Endothelial cell of umbilical vein (primary cell): Measurements from ENCODE around the gene RBM42. TPM values are rescaled to one million over a fixed set of nuclear protein-coding genes. Genes with fewer than 3 reads are reported as not detected.
A peak's percentile ranks its signal among the peaks of the same experiment; 100 is the strongest.

Source experiments
- BruUV-seq: library from RNA; stranded (reverse); fragments of 400-500 nt; replicated peaks from 2 replicates; lab custom pipeline; 2021; lab: Mats Ljungman, UMichigan
- CTCF ChIA-PET: fragments of 300-600, 350-600 bp; sonication (Branson Sonifier 250); formaldehyde crosslinking; loops from one replicate; lab custom pipeline; 2021; ENCODE audit warnings: antibody characterized with exemption, inconsistent platforms; lab: Charles Lee
- POLR2A ChIA-PET: fragments of 300-600, 350-600 bp; sonication (Branson Sonifier 250); formaldehyde crosslinking; loops from one replicate; lab custom pipeline; 2021; ENCODE audit warnings: antibody characterized with exemption, inconsistent platforms; lab: Charles Lee
- DNase-seq: peaks from one replicate; pipeline ENCODE4 v3.0.0-alpha.2; 2011; ENCODE audit warnings: low read depth, low spot score
- FAIRE-seq: peaks from 2 replicates; lab custom pipeline; 2011; peaks lifted over from hg19 to GRCh38; lab: Jason Lieb, UNC
- H2AFZ ChIP-seq: 2 replicates; pipeline ENCODE4 v1.6.0; 2012; ENCODE audit warnings: low read depth, low read length, control low read depth, inconsistent platforms
- H3K27ac ChIP-seq: 2 replicates; pipeline ENCODE4 v1.5.1; 2011; ENCODE audit warnings: low read depth, mild to moderate bottlenecking, control low read depth, low read length, moderate library complexity; ENCODE audit not compliant: insufficient read depth
- H3K27me3 ChIP-seq, 2 experiments: 2 replicates each; pipeline versions ENCODE4 v1.6.0 to v1.6.1; 2011; ENCODE audit warnings: low read length in 2 of 2, mixed read lengths in 1 of 2; ENCODE audit not compliant: control insufficient read depth in 2 of 2, insufficient read depth in 2 of 2
- H3K36me3 ChIP-seq, 2 experiments: 2 replicates in 1 of 2; 3 replicates in 1 of 2; pipeline ENCODE4 v1.5.1; 2011; ENCODE audit warnings: low read length in 2 of 2, mild to moderate bottlenecking in 1 of 2, moderate library complexity in 1 of 2; ENCODE audit not compliant: control insufficient read depth in 2 of 2, insufficient read depth in 2 of 2; ENCODE audit errors: extremely low read depth in 1 of 2
- H3K4me1 ChIP-seq: 3 replicates; pipeline ENCODE4 v1.5.1; 2011; ENCODE audit warnings: mild to moderate bottlenecking, low read length; ENCODE audit not compliant: control insufficient read depth, insufficient read depth; ENCODE audit errors: extremely low read depth
- H3K4me2 ChIP-seq: 2 replicates; pipeline ENCODE4 v1.6.1; 2011; ENCODE audit warnings: low read length, control low read depth, mixed read lengths; ENCODE audit not compliant: insufficient read depth
- H3K4me3 ChIP-seq, 3 experiments: fragments of 200-600 bp in 1 of 3; sonication (generic), shearing (Covaris generic) in 1 of 3; replicated peaks in 1 of 3; 2 replicates each; pipeline ENCODE4 v1.5.1; 2011 to 2016; ENCODE audit warnings: control low read depth in 3 of 3, low read length in 3 of 3, mild to moderate bottlenecking in 2 of 3, inconsistent platforms in 1 of 3, low read depth in 1 of 3, moderate library complexity in 1 of 3; ENCODE audit not compliant: insufficient read depth in 1 of 3
- H3K79me2 ChIP-seq: 2 replicates; pipeline ENCODE4 v1.6.0; 2012; ENCODE audit warnings: low read length, inconsistent platforms; ENCODE audit not compliant: control insufficient read depth, insufficient read depth
- H3K9ac ChIP-seq: replicated peaks from 2 replicates; pipeline ENCODE3; 2011; ENCODE audit warnings: low read length, control low read depth; ENCODE audit not compliant: insufficient read depth; ENCODE audit errors: extremely low read depth
- H3K9me1 ChIP-seq: replicated peaks from 3 replicates; pipeline ENCODE4 v1.6.0; 2011; ENCODE audit warnings: mild to moderate bottlenecking, low read length; ENCODE audit not compliant: control insufficient read depth, insufficient read depth; ENCODE audit errors: extremely low read depth
- H3K9me3 ChIP-seq: replicated peaks from 2 replicates; pipeline ENCODE4 v1.5.1; 2012; ENCODE audit warnings: low read length, inconsistent platforms; ENCODE audit not compliant: control insufficient read depth, insufficient read depth
- H4K20me1 ChIP-seq: replicated peaks from 2 replicates; pipeline ENCODE3; 2011; ENCODE audit warnings: mild to moderate bottlenecking, low read length; ENCODE audit not compliant: control insufficient read depth, insufficient read depth; ENCODE audit errors: extremely low read depth
- CTCF ChIP-seq, 2 donors: IDR thresholded peaks; 1 replicate in 1 of 2; 2 replicates in 1 of 2; pipeline ENCODE4 v1.5.1; 2011; ENCODE audit warnings: low read length in 2 of 2, mild to moderate bottlenecking in 2 of 2, moderate library complexity in 2 of 2, control low read depth in 1 of 2, inconsistent platforms in 1 of 2, low read depth in 1 of 2; ENCODE audit not compliant: insufficient read depth in 1 of 2; ENCODE audit errors: extremely low read depth in 1 of 2
- EZH2 ChIP-seq: IDR thresholded peaks from 2 replicates; pipeline ENCODE4 v1.6.1; 2012; ENCODE audit warnings: borderline replicate concordance, low read depth, mild to moderate bottlenecking, moderate library complexity, low read length, inconsistent platforms; ENCODE audit not compliant: severe bottlenecking
- FOS ChIP-seq: IDR thresholded peaks from 2 replicates; pipeline ENCODE4 v1.6.1; 2011; ENCODE audit warnings: mild to moderate bottlenecking, low read length, moderate library complexity, borderline replicate concordance; ENCODE audit not compliant: insufficient read depth
- GATA2 ChIP-seq: IDR thresholded peaks from 2 replicates; pipeline ENCODE4 v1.7.0; 2011; ENCODE audit warnings: low read depth, mild to moderate bottlenecking, moderate library complexity, mixed read lengths, low read length; ENCODE audit not compliant: insufficient read length, insufficient read depth
- JUN ChIP-seq: IDR thresholded peaks from 2 replicates; pipeline ENCODE4 v1.6.1; 2011; ENCODE audit warnings: borderline replicate concordance, low read depth; ENCODE audit not compliant: insufficient read length, insufficient read depth
- MAX ChIP-seq: IDR thresholded peaks from 2 replicates; pipeline ENCODE4 v1.6.1; 2011; ENCODE audit not compliant: insufficient read depth, insufficient read length
- MYC ChIP-seq: IDR thresholded peaks from one replicate; pipeline ENCODE4 v1.6.1; 2011; ENCODE audit warnings: mild to moderate bottlenecking, low read depth, low read length
- POLR2A ChIP-seq: IDR thresholded peaks from 2 replicates; pipeline ENCODE4 v1.6.1; 2012; ENCODE audit warnings: low read depth, mild to moderate bottlenecking, control low read depth, low read length
- POLR2AphosphoS5 ChIP-seq: IDR thresholded peaks from 2 replicates; pipeline ENCODE4 v1.6.1; 2012; ENCODE audit warnings: low read depth, mild to moderate bottlenecking, control low read depth, low read length, moderate library complexity; ENCODE audit not compliant: insufficient read depth
- dilution Hi-C: fragments of 300-500 bp; cut with MboI; formaldehyde crosslinking; loops from one replicate; pipeline ENCODE4 v1.15.0; 2019; ENCODE audit warnings: low sequenced_read_pairs; ENCODE audit not compliant: extremely low pct_ligation_motif_present
- intact Hi-C: fragments of 100-400 bp; cut with micrococcal nuclease; formaldehyde crosslinking; loops from one replicate; pipeline ENCODE4 v1.10.0; 2022
- polyA plus RNA-seq, 4 experiments: library from polyadenylated mRNA; depleted of rRNA in 3 of 4; stranded (reverse) in 3 of 4; unstranded in 1 of 4; fragments of >200 nt; gene quantifications; 2 replicates each; pipeline versions ENCODE4 v1.2.1 to v1.2.3, GENCODE V29; 2011 to 2012; ENCODE audit warnings: missing spikeins in 1 of 4
- total RNA-seq: library from RNA; stranded (reverse); gene quantifications from 2 replicates; pipeline ENCODE4 v1.2.3, GENCODE V29; 2021

Gene RBM42
- total and polyA plus RNA-seq, 2 donors (not counting 3 experiments of a cell fraction or from before 2014, with no cell fraction given): 78.3 to 97.3 TPM

- H2AFZ ChIP-seq: peak overlapping the region; percentile 94
- no peaks in the 10 kb centered on the region for H3K9me3 ChIP-seq
- TSS peak; percentile 50 for BruUV-seq
Observed at GRCh38 chr19:35642798-35643254, 14.0 kb downstream of the RBM42 start.

More at GRCh38 chr19:35642798-35643254, 14.0 kb downstream of the RBM42 start:
- FAIRE-seq: no peak
- no peak for DNase-seq
- ChIA-PET POLR2A (no interaction called here), CTCF (interaction anchor here (1.5 kb wide), 1 partner anchor 26 kb away, joined by 4 read pairs; no protein-coding TSS in a partner anchor)
- no peak for TF ChIP-seq FOS
- TF ChIP-seq EZH2: no peak
- TF ChIP-seq MYC: no peak
- TF ChIP-seq JUN: no peak
- TF ChIP-seq MAX: no peak
- TF ChIP-seq POLR2AphosphoS5: no peak
- no peak for TF ChIP-seq GATA2
- no peak for TF ChIP-seq POLR2A
- TF ChIP-seq CTCF (IDR thresholded peaks at IDR 0.05; ENCODE audit: extremely low read depth in 1 of 2, insufficient read depth in 1 of 2, low read depth in 1 of 2, low read length in 2 of 2): no peak
- Histone ChIP-seq H3K79me2 (no peaks in the 10 kb centered on the region), H4K20me1 (no peaks in the 10 kb centered on the region), H3K4me3 (peak overlapping the region; percentile 50 to 66 (median 55)), H3K9ac (peak overlapping the region; percentile 29), H3K4me2 (peak overlapping the region; percentile 82), H3K9me1 (no peaks in the 10 kb centered on the region), H3K27ac (peak overlapping the region; percentile 24), H3K27me3 (no peaks in the 10 kb centered on the region), H3K4me1 (peaks cover 18% of the 10 kb centered on the region), H3K36me3 (peaks cover 0 to 3% of the 10 kb centered on the region in 2 experiments)
- intact Hi-C loops (no loop called here), dilution Hi-C loops (no loop called here)
